ENCODE data around the gene VAMP1.
"Not testable (repeated sequence)": the region's sequence is repeated elsewhere in the genome, so short reads cannot be mapped to it uniquely, and the experiment has no call there.

Gene VAMP1

GRCh38 chr12:6450091-6450868, 20.2 kb downstream of the VAMP1 start:
- no peak for DNase-seq

- no peak for DNase-seq
Measured at GRCh38 chr12:6444704-6445688, 25.5 kb downstream of the VAMP1 start, which contains the start of gene CD27. Gene CD27, plus strand, starts transcription at chr12:6444955. Its CDS starts 141 bp downstream, at chr12:6445096.

- no peak for DNase-seq
Measured at GRCh38 chr12:6444031-6444430, 26.4 kb downstream of the VAMP1 start.

DNA sequence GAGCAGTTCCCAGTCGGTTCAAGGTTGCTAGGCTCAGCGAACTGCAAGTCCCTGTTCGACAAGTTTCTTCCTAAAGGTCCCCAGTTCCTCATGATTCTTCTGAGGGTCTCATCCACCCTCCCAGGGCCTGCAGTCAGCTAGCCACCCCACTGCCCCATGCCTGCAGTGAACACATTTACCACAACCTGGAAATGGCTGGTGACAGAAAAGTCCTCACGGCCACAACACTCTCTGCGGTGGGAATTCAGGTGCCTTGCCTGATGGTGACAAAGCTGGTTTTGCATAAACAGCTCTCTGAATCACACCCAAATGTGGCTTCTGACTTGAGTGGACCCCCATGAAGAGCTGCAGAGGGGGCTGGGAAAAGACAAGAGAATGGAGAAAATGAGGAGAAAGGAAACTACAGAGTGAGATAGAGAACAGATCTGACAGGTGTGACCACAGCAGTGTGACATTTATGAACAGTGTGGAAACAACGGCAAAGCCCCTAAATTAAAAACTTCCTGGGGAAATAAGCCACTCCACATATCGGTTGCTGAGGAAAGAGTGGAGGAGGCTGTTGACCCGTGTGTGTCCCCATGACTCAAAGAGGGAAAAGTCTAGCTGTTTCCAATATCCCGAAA, 27.0 kb downstream of the VAMP1 start:
- DNase-seq = no peak

- DNase-seq = no peak
Measured at GRCh38 chr12:6442836-6443235, 27.6 kb downstream of the VAMP1 start.

DNA sequence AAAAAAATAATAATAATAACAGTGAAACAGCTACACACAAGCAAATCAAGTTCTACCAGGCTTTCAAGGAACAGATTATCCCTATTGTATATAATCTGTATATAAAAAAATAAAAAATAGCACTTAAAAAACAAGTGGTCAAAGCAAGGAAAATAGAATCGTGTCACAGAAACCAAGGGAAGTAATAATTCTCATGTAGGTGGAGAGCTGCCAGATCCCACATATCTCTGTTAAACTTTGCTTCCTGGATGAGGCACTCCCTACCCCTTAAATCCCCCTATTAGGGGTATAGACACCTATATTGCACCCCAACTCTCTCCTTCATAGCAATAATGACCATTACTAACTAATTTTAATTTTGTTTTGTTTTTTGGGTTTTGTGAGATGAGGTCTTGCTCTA, 30.1 kb downstream of the VAMP1 start:
- no peak for DNase-seq

GRCh38 chr12:6438345-6438744, 32.1 kb downstream of the VAMP1 start:
- DNase-seq = no peak

- DNase-seq = no peak
Measured at GRCh38 chr12:6437586-6437985, 32.9 kb downstream of the VAMP1 start.

GRCh38 chr12:6435961-6436715, 34.3 kb downstream of the VAMP1 start:
- DNase-seq = no peak

DNA sequence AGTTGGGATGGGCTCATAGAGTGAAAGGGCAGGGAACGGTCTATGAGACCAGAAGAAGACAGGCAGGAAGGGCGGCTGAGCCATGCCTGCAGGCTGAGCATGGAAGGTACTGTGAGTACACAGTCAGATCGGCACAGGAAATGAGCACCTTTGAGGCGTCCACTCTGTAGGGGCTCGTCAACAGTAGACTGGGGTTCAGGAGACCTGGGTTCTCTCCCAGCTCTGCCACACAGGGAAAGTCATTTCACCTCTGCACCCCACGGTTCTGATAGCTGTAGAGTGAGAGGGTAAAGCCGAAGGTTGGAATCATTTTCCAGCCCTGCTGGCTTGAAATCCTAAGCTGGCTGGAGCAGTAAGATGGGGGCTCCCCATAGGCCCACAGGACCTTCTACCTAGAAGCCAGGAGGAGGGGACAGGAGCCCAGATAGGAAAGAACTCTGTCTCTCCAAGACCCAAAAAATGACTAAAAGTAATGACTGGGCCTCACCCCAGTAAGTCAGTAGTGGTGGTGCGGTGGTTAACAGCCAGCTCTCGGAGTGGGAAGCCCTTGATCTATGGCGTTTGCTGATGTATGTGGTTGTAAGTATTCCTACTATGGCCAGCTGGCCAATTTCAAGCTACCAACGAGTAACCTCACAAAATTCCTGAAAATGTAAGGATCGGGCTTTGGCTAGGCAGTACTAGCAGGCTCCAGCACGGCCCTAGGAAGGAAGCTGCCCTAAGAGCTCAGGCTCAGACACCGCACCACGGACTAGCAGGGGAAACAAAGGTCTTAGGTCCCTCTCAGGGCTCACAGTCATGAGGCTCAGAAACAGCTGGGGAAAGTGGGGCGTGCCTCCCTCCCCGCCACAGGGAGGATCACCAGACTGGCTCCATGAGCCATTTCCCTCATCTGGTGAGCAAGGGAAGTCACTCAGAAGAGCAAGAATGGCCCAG, 36.0 kb downstream of the VAMP1 start:
- peak in 1 of 2 experiments; percentile 65 for DNase-seq

GRCh38 chr12:6432991-6433390, 37.5 kb downstream of the VAMP1 start:
- no peak for DNase-seq

GRCh38 chr12:6430124-6430989, 40.1 kb downstream of the VAMP1 start:
- peak in 1 of 2 experiments; percentile 18 for DNase-seq

- no peak for DNase-seq
Measured at GRCh38 chr12:6428326-6428725, 42.2 kb downstream of the VAMP1 start.

- DNase-seq = not testable (repeated sequence)
Measured at GRCh38 chr12:6427796-6428195, 42.7 kb downstream of the VAMP1 start.

- no peak for DNase-seq
Measured at GRCh38 chr12:6426882-6427671, 43.4 kb downstream of the VAMP1 start.

- DNase-seq = no peak
Measured at GRCh38 chr12:6425590-6426531, 44.6 kb downstream of the VAMP1 start.

- DNase-seq = no peak
Measured at GRCh38 chr12:6424866-6425265, 45.6 kb downstream of the VAMP1 start.

DNA sequence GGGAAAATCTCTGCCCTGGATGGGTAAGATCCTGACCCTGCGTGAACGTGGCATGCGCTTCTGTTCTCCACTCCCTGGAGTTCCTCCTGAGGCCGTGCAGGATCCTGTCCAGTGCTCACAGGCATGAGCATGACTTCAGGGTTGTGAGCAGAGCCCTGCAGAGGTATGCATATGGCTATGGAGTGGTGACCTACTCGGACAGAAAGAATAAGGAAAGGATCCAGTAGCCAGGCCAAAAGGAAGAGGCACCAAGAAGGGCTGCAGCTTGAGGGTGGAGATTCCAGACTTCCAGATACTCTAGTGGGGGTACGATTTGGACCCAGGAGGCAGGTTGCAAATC, 46.5 kb downstream of the VAMP1 start:
- no peak for DNase-seq
